Measurements from ENCODE around the gene PANK1. TPM values are rescaled to one million over a fixed set of nuclear protein-coding genes. Genes with fewer than 3 reads are reported as not detected.
A peak's percentile ranks its signal among the peaks of the same experiment; 100 is the strongest.
"Not testable (repeated sequence)": the region's sequence is repeated elsewhere in the genome, so short reads cannot be mapped to it uniquely, and the experiment has no call there.

PANK1 gene
- total RNA-seq, 1 experiment from 2014 or later: 6.4 TPM

GRCh38 chr10:89567576-89568245 is 77.3 kb downstream of the PANK1 start:
- no peak for DNase-seq (ENCODE audit: low read depth)

- no peak for DNase-seq (ENCODE audit: low read depth)
Observed at GRCh38 chr10:89566992-89567391, 78.0 kb downstream of the PANK1 start.

- DNase-seq (ENCODE audit: low read depth): no peak
Observed at GRCh38 chr10:89566095-89566950, 78.7 kb downstream of the PANK1 start.

- DNase-seq (ENCODE audit: low read depth): no peak
Observed at GRCh38 chr10:89565180-89565579, 79.9 kb downstream of the PANK1 start.

- DNase-seq (ENCODE audit: low read depth): peak; percentile 48
Observed at GRCh38 chr10:89563861-89564478, 81.1 kb downstream of the PANK1 start.

GRCh38 chr10:89563311-89563710 is 81.7 kb downstream of the PANK1 start:
- DNase-seq (ENCODE audit: low read depth): no peak

- no peak for DNase-seq (ENCODE audit: low read depth)
Observed at GRCh38 chr10:89556600-89556999, 88.4 kb downstream of the PANK1 start.

- peak; percentile 21 for DNase-seq (ENCODE audit: low read depth)
Observed at GRCh38 chr10:89555688-89556445, 89.2 kb downstream of the PANK1 start.

- no peak for DNase-seq (ENCODE audit: low read depth)
Observed at GRCh38 chr10:89554433-89554832, 90.6 kb downstream of the PANK1 start.

GRCh38 chr10:89553064-89553734 is 91.8 kb downstream of the PANK1 start:
- DNase-seq (ENCODE audit: low read depth): peak; percentile 86

GRCh38 chr10:89552213-89552612 is 92.8 kb downstream of the PANK1 start:
- DNase-seq (ENCODE audit: low read depth): no peak

GRCh38 chr10:89550509-89550908 is 94.5 kb downstream of the PANK1 start:
- DNase-seq (ENCODE audit: low read depth): peak; percentile 74

GRCh38 chr10:89549510-89549909 is 95.5 kb downstream of the PANK1 start:
- DNase-seq (ENCODE audit: low read depth): no peak

GRCh38 chr10:89548673-89549072 is 96.4 kb downstream of the PANK1 start:
- DNase-seq (ENCODE audit: low read depth): no peak

GRCh38 chr10:89547853-89548513 is 97.1 kb downstream of the PANK1 start:
- DNase-seq (ENCODE audit: low read depth): no peak

- not testable (repeated sequence) for DNase-seq (ENCODE audit: low read depth)
Observed at GRCh38 chr10:89546651-89547050, 98.4 kb downstream of the PANK1 start.

- DNase-seq (ENCODE audit: low read depth): no peak
Observed at GRCh38 chr10:89543841-89544240, 101.2 kb downstream of the PANK1 start.

- peak; percentile 66 for DNase-seq (ENCODE audit: low read depth)
Observed at GRCh38 chr10:89540420-89540949, 104.6 kb downstream of the PANK1 start.

GRCh38 chr10:89537364-89537763 is 107.7 kb downstream of the PANK1 start:
- no peak for DNase-seq (ENCODE audit: low read depth)

GRCh38 chr10:89536013-89536354 is 109.1 kb downstream of the PANK1 start:
- DNase-seq (ENCODE audit: low read depth): no peak

All from RPMI7951 (cell line).